Measurements from ENCODE around the gene FBXO45. TPM values are rescaled to one million over a fixed set of nuclear protein-coding genes. Genes with fewer than 3 reads are reported as not detected.
A peak's percentile ranks its signal among the peaks of the same experiment; 100 is the strongest.

Gene FBXO45
- total and polyA plus RNA-seq, 2 of the 4 experiments (the other 2 are of a cell fraction): 3.8 to 5.0 TPM

- 0 out of 2 replicates have a peak, but pooled peaks cover 3% of the 10 kb centered on the region for H3K9me1 ChIP-seq (ENCODE audit: insufficient read depth, low read length)
- H2BK15ac ChIP-seq (ENCODE audit: low read depth, low read length): no peak overlapping the region
- WGBS, 2 experiments (ENCODE audit: extremely low coverage in 2 of 2, insufficient read length in 1 of 2): 90% methylated on average over 3 of the region's 4 CpGs; no CpG with 5 or more reads in 1 of the 2 experiments
- H2AFZ ChIP-seq (replicated peaks; ENCODE audit: low read length, poor library complexity): no peak overlapping the region
- no peaks in the 10 kb centered on the region for H3K27me3 ChIP-seq (ENCODE audit: control insufficient read depth, insufficient read depth, low read length)
- H2AK5ac ChIP-seq (ENCODE audit: low read depth, low read length): no peak overlapping the region
- no peak overlapping the region for H2BK20ac ChIP-seq (ENCODE audit: low read depth, low read length)
- in situ Hi-C loops (cut with MboI; ENCODE audit: low sequenced_read_pairs) (loop anchor here (5.0 kb wide), 1 partner anchor 267 kb away; no protein-coding TSS in a partner anchor), intact Hi-C loops (cut with micrococcal nuclease) (loop anchor here (1.0 kb wide), 1 partner anchor 161 kb away; no protein-coding TSS in a partner anchor), dilution Hi-C loops (cut with HindIII; ENCODE audit: low sequenced_read_pairs, unreplicated experiment) (no loop called here)
- no peak overlapping the region for H2BK5ac ChIP-seq (ENCODE audit: low read depth, low read length, poor library complexity, severe bottlenecking)
- no peak overlapping the region for H3K9ac ChIP-seq (ENCODE audit: low read depth, low read length)
- CTCF ChIA-PET: interaction anchor here (0.7 to 1.8 kb wide), 3 partner anchors 17 to 290 kb away, joined by 3 to 4 read pairs (median 3); no protein-coding TSS in a partner anchor
- no peak overlapping the region for H3K4me2 ChIP-seq (ENCODE audit: low read depth, low read length)
- TF ChIP-seq ELK1 (IDR thresholded peaks at IDR 0.05; ENCODE audit: borderline replicate concordance, low read depth, low read length) (no peak), MAZ (IDR thresholded peaks at IDR 0.05; ENCODE audit: borderline replicate concordance, low read depth, low read length) (no peak), CTCF (conservative IDR thresholded peaks at IDR 0.05; ENCODE audit: low read depth, low read length) (no peak), NFE2L2 (IDR thresholded peaks at IDR 0.05; ENCODE audit: low read depth, low read length) (no peak), CEBPB (IDR thresholded peaks at IDR 0.05; ENCODE audit: low read depth, low read length) (peak; percentile 71), MXI1 (IDR thresholded peaks at IDR 0.05; ENCODE audit: borderline replicate concordance, low read depth, low read length) (no peak), SMC3 (IDR thresholded peaks at IDR 0.05; ENCODE audit: low read depth, low read length) (no peak)
- no peak overlapping the region for H4K5ac ChIP-seq (ENCODE audit: low read depth, low read length)
- H2AK9ac ChIP-seq (replicated peaks; ENCODE audit: low read depth, low read length, poor library complexity): no peak overlapping the region
- no TSS peak for BruUV-seq (replicated peaks)
- no peak overlapping the region for H3K4ac ChIP-seq (ENCODE audit: low read depth, low read length)
- POLR2A ChIA-PET (ENCODE audit: unreplicated experiment): no interaction called here
- no peak overlapping the region for H3K18ac ChIP-seq (ENCODE audit: low read depth, low read length)
- DNase-seq (no peak), ATAC-seq (ENCODE audit: low read depth) (no peak)
- H3K14ac ChIP-seq (replicated peaks; ENCODE audit: low read depth, low read length): no peak overlapping the region
- H3K23ac ChIP-seq (ENCODE audit: low read depth, low read length): no peak overlapping the region
- no peak overlapping the region for H3K4me3 ChIP-seq (ENCODE audit: insufficient read depth, low read depth, low read length)
- H3K9me3 ChIP-seq (ENCODE audit: control insufficient read depth, insufficient read depth, low read length): peaks cover 20% of the 10 kb centered on the region
- H4K8ac ChIP-seq (ENCODE audit: low read depth in 2 of 2, low read length in 2 of 2): no peak overlapping the region
- no peak overlapping the region for H3K27ac ChIP-seq (ENCODE audit: insufficient read depth, low read length)
- H3K36me3 ChIP-seq (ENCODE audit: control insufficient read depth, insufficient read depth, low read length): no peaks in the 10 kb centered on the region
- H3K4me1 ChIP-seq (ENCODE audit: control insufficient read depth, insufficient read depth, low read length): 0 out of 2 replicates have a peak, but pooled peaks cover 2% of the 10 kb centered on the region
- no peak overlapping the region for H4K91ac ChIP-seq (ENCODE audit: insufficient read depth, low read depth, low read length)
- H4K20me1 ChIP-seq (ENCODE audit: insufficient read depth, low read length): no peaks in the 10 kb centered on the region
- no peaks in the 10 kb centered on the region for H3K79me1 ChIP-seq (ENCODE audit: low read depth in 1 of 2, low read length in 2 of 2)
- no peak overlapping the region for H2BK120ac ChIP-seq (ENCODE audit: low read depth, low read length)
- no peak overlapping the region for H3K56ac ChIP-seq (ENCODE audit: extremely low read depth, insufficient read depth, low read length)
These were observed 44.6 kb upstream of the FBXO45 start for GRCh38 chr3:196523841-196524240.
